ENCODE data around the gene GGCX.

Gene GGCX

GRCh38 chr2:85505551-85506238, 55.6 kb downstream of the GGCX start:
- no peak for DNase-seq

- peak; percentile 32 for DNase-seq
These were observed 56.5 kb downstream of the GGCX start for GRCh38 chr2:85504778-85505261.

GRCh38 chr2:85503851-85504777, 57.2 kb downstream of the GGCX start:
- DNase-seq, result no peak

DNA sequence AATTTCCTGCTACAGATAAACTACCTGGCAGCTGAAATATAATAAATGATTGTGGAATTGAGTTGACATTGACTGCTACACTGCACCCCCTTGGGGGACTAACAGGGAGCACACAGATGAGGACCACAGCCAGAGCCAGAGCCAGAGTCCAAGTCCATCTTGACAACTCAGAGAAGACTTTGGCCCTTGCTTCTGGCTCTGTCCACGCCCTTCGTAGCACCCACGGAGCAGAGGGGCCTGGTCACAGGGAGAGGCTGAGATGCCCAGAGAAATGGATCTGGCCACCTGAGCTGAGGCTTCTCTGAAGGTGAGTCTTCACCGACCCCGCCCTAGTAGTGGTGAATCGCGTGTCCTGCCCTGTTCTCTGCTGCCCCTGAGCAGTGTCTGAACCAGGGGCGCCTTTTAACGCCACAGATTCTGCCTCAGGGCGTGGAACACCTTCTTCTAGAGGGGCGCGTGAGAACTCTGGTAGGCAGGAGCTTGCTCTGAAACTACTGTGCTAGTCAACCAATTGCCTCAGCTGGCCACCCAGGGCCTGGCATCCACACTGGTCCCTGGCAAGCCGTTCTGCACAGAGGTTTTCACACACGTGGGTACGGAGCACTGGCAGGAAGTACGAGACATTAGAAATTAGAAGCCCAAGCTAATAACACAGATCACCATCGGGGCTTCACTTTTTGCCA, 58.0 kb downstream of the GGCX start:
- no peak for DNase-seq

DNA sequence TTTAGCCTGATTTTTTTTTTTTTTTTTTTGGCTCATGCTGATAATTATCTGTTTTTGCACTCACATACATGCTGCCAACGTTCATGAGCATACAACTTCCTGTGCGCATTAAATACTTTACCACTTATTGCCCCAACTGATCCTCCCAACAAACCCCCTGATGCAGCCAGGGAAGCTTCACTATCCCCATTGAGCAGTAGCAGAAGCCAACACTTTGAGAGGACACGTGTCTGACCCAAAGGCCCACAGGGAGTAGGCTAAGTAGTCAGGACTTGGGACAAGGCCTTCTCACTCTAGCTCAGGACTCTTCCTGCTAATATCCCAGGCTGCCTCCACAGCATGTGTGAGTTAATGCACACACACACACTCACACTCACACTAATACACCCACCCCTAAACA, 58.6 kb downstream of the GGCX start:
- DNase-seq, result no peak

- no peak for DNase-seq
These were observed 60.0 kb downstream of the GGCX start for GRCh38 chr2:85501248-85501647.

DNA sequence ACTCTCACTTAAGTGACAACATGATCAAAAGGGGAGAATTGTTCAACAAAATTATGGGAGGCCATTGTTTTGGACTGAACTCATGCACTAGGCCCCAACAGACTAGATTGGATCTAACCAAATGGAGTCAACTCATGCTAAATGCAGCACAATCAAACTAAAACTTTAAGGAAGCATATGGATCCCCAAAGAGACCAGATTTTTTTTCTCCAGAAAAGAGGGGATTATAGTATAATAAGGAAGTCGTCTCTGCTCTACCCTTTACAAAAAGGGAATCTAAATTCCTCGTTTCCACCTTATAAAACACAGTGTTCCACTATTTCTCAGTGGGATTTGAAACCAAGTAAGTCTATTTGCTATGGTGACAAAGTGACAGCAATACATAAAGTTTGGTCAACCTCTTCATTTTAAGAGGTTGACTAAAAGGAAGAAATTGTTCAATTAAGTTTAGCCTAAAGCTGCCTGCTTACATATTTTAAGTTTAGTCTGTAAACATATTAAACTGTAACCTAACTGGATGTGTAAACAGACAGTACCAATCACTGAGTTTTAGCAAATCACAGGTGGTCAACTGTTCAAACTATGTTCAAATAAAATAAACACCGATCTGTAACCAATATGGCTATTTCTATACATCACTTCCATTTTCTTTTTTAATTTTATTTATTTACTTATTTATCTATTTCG, 63.2 kb downstream of the GGCX start:
- DNase-seq, result no peak

- DNase-seq, result no peak
These were observed 64.9 kb downstream of the GGCX start for GRCh38 chr2:85496436-85496835.

Data from NCI-H2171 (cell line).